SU-DHL-6 (cell line): ENCODE results near the gene C15orf61.

ENCODE experiments used
- EZH2phosphoT487 ChIP-seq: fragments of 200-600 bp; sonication (generic), shearing (Covaris generic); conservative IDR thresholded peaks from 2 replicates; pipeline ENCODE4 v1.6.1; 2018; ENCODE audit warnings: mild to moderate bottlenecking, antibody characterized with exemption, low read length, moderate library complexity, mixed read lengths
- TF ChIP-seq, protein P1 (sequence below): fragments of 200-600 bp; sonication (generic); IDR thresholded peaks from one replicate; pipeline ENCODE4 v1.5.1; 2017; ENCODE audit warnings: antibody characterized with exemption, mild to moderate bottlenecking, low read length, moderate library complexity; ENCODE audit not compliant: insufficient read depth, poor library complexity, severe bottlenecking

DNA sequence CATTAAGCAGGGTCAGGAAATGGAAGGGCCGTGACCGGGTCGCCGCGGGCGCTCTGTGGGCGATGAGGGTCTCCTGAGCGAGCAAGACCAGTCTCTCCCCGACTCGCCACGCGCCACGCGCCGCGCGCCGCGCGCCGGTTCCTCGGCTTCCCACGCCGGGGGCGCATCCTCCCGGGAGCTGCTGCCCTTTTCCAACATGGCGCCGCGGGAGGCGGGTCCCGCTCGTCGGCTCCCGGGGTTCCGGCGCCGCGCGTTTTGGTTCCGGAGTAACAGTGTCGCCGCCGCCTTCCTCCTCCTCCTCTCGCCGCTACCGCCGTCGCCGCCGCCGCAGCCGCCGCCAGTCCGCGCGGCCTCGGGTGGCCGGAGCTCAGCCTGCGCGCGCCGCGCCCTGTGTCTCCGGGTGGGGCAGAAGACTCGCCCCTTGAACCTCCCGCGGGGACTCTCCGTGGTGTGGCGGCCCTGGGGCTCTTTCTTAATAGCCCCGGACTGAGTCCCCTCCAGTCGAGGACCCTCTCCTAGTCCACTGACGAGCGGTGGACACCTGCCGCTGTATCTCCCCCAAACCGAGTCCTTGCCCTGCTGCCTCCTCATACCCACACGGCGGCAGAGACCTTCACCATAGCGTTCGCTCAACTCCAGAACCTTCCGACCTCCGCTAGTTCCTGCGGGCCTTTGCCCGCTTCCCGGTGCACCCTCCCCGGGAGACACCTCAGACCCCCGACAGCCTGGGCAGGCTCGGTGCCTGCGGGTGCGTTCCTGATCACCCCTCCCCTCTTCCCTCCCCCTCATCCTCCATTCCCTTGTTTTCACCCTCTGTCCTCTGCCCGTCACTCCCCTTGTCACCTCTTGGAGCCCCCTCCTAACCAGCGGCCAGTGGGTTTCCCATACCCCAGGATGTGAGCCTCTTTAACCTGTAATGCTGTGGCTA, 21.8 kb downstream of the C15orf61 start, which contains the start of gene MAP2K5:
- TF ChIP-seq, protein P1, sequence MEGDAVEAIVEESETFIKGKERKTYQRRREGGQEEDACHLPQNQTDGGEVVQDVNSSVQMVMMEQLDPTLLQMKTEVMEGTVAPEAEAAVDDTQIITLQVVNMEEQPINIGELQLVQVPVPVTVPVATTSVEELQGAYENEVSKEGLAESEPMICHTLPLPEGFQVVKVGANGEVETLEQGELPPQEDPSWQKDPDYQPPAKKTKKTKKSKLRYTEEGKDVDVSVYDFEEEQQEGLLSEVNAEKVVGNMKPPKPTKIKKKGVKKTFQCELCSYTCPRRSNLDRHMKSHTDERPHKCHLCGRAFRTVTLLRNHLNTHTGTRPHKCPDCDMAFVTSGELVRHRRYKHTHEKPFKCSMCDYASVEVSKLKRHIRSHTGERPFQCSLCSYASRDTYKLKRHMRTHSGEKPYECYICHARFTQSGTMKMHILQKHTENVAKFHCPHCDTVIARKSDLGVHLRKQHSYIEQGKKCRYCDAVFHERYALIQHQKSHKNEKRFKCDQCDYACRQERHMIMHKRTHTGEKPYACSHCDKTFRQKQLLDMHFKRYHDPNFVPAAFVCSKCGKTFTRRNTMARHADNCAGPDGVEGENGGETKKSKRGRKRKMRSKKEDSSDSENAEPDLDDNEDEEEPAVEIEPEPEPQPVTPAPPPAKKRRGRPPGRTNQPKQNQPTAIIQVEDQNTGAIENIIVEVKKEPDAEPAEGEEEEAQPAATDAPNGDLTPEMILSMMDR: no peak
- TF ChIP-seq EZH2phosphoT487: no peak
